GM21360 (cell line): ENCODE data around the gene DHRS3.
"Not testable (repeated sequence)": the region's sequence is repeated elsewhere in the genome, so short reads cannot be mapped to it uniquely, and the experiment has no call there.

Experiments
- ATAC-seq: cut with Tn5 transposase; IDR thresholded peaks from one replicate; pipeline ENCODE4 v1.9.1; 2021; ENCODE audit warnings: mild to moderate bottlenecking, moderate library complexity; ENCODE audit not compliant: unreplicated experiment

DHRS3 gene, protein sequence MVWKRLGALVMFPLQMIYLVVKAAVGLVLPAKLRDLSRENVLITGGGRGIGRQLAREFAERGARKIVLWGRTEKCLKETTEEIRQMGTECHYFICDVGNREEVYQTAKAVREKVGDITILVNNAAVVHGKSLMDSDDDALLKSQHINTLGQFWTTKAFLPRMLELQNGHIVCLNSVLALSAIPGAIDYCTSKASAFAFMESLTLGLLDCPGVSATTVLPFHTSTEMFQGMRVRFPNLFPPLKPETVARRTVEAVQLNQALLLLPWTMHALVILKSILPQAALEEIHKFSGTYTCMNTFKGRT

DNA sequence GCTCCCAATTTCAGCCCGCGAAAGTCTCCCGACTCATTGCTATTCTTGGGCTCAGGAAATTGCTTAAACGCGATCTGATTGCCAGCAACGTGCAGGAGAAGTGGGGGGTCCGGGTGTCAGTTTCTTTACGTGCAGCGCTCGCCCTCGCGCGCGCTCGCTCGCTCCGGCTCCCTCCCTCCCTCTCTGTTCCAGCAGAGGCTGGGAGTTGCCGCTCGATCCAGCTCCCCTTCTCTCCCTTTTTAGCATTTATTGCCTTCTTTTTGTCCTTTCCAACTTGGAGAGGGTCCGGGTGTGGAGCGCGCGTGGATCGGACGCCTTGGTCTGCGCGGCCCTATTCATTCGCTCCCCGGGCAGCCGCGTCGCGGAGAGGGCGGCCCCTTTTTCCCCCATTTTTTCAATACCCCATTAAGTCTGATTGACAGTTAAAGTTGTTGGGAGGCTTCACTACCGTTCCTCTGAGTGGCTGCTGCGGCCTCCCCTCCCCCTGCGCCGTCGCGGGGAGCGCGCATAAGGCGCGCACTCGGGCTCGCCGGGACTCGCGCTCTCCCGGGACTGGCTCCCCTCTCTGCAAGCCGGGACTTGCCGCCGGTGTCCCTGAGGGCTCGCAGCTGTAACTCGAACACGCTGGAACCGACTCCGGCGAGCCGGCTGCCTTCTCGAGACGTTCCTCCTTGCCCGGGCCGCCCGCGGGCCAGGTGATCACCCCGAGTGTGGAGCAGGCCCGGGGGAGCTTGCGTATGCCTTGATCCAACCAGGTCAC lies at the start of gene DHRS3:
TSS of gene DHRS3 (minus strand) at position 310 of the 760 bp plus-strand sequence. CDS start 862 bp downstream, outside the sequence.
- ATAC-seq, result no peak

DNA sequence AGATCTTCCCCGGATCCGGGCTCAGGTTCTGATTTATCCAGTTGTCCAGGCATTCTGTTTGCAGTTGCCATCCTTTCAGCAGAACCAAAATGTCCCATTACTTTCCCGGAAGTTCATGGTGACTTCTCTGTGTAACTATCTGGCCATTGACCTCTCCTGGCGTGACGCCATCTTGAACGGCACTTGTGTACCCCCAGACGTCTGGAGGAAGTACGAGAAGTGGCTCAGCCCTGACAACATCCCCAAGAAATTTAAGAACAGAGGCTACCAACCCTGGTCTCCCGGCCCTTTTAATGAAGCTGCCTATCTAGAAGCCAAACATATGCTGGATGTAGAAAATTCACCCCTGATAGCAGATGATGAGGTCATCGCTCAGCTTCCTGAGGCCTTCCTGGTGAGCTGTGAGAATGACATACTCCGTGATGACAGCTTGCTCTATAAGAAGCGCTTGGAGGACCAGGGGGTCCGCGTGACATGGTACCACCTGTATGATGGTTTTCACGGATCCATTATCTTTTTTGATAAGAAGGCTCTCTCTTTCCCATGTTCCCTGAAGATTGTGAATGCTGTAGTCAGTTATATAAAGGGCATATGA lies 48.2 kb upstream of the DHRS3 start:
- ATAC-seq, result no peak

DNA sequence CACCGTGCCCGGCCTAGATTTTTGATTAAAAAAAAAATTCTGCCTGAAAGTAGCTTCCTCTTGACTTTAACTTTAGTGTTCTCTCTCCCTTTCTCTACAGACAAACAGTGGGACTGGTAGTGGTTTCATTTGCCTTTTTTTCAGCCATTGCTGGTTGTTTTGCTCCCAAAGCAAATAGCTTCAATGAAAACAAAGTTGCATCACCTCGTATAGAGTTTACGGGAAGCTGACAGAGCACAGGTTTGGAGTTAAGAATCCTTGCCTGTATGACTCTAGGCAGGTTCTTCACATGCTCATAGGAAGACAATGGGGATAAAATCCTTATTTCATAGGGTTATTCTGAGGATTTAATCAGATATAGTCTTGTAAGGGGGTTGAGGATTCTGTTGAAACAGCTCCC lies 47.5 kb upstream of the DHRS3 start:
- no peak for ATAC-seq

DNA sequence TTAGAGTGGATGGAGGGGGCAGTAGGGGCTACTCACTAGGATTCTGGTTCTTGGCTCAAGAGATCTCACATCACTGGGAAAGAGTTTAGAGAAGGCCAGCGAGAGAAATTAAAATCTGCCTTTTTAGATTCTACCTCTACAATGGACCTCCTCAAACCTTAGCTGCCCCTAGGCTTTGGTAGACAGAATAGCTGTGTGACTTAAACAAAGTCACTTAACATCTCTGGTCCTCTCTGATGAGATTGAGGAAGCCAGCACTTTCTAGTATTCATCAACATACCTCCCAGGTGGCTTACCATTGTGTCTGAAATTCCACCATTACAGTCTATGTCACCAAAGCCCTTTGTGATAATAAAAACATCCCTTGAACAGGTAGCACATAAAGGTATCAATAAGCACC lies 44.5 kb upstream of the DHRS3 start:
- no peak for ATAC-seq

DNA sequence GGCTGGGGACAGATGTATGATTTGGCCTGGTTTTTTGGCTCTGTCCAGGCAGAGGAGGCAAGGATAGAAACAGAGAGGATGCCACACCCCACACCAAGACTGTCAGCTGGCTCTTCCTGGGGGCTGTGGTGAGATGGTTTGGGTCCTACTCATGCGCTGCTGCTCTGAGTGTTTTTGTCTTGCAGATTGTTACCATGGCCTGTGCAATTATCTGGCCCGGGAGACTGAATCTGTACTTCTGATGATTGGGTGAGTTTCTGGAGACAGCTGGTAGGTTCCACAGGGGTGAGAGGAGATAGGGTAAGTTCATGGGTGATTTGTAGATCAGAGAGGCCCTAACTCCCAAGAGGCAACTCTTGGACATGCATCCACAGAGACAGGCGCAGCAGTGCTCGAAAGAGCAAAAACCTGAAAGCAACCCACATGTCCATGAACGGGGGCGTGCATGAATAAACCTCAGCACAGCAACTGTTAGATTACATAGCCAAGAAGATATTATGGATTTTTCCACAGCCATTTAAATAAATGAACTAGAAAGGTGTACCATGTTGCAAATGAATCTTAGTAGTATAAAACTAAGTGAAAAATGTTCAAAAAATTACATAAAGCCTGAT lies 43.7 kb upstream of the DHRS3 start:
- no peak for ATAC-seq

DNA sequence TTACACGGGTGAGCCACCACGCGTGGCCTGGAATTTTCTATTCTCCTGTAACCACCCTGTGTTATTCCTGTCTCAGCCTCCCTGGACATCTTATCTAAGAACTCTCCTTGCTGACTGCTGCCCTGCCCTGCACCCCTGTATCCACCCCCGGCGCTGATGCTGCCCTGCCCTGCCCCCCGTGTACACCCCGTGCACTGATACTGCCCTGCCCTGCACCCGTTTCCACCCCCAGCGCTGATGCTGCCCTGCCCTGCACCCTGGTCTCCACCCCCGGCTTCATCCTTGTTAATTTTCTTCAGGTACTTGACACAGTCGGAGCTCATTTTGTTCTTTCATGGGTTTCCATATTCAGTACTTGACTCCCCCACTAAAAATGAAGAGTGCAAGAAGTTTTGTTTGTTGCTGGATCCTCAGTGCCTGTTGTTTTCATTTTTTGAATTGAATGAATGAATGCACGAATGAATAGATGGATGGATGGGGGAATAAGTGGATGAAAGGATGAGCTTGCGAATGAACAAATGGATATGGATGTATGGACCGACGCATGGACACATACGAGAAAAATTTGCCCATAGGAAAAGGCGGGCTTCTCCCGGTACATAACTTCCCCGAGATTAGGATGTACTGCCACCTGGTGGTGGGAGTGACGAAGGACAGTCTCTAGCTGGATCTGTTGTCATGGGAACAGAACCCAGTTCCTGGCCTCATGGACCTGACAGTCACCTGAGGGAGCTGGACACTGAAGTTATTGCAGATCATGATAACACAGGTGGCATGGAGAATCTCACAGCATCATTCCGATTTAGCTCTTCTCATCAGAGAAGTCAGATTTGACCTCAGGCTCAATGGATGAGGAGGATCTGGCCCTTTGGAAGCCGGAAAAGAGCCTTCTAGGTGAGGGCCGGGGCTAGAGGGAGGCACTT lies 40.8 kb upstream of the DHRS3 start:
- no peak for ATAC-seq

DNA sequence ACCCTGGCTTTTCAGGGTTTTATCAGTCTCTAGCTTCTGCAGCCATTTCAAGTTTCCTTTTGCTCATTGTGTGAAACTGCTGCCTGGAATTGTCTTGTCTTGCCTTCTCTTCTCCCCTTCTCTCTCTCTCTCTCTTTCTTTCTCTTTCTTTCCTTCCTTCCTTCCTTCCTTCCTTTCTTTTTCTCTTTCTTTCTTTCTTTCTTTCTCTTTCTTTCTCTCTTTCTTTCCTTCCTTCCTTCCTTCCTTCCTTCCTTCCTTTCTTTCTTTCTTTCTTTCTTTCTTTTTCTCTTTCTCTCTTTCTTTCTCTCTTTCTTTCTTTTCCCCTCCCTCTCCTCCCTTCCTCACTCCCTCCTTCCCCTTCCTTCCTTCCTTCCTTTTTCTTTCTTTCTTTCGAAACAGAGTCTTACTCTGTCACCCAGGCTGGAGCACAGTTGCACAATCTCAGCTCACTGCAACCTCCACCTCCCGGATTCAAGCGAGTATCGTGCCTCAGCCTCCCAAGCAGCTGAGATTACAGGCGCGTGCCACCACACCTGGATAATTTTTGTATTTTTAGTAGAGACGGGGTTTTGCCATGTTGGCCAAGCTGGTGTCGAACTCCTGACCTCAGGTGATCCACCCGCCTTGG lies 40.0 kb upstream of the DHRS3 start:
- ATAC-seq, result not testable (repeated sequence)

DNA sequence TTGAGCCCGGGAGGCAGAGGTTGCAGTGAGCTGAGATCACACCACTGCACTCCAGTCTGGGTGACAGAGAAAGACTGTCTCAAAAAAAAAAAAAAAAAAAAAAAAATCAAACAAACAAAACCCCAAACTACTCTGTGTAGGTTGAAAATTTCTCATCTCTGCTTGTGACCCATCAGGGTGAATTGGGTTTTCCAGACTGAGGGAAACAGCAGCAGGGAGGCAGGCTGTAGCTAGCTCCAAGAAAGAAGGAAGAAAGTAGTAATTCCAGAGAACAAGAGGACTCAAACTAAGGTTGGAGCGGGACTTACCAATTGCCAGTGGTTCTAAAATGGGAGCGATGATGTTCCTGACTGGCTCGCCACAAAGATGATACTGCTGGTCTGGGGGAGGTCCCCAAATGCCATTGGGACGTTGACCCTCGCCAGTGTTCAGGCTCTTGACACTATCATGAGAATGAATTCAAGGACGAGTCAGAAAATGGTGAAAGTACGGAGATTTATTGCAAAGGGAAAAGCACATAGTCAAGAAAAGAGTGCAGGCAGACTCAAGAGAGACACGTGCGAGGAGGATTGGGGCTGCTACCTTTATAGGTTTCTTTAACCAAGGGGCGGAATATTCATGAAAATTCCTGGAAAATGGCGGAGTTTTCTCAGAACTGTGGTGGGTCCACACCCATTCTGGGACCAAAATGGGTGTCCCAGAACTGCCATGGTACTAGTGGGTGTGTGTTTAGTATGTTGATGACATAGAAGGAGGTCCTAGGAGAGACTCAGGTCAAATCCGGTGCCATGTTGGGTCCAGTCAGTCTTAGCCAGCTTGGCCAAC lies 39.3 kb upstream of the DHRS3 start:
- ATAC-seq, result no peak

DNA sequence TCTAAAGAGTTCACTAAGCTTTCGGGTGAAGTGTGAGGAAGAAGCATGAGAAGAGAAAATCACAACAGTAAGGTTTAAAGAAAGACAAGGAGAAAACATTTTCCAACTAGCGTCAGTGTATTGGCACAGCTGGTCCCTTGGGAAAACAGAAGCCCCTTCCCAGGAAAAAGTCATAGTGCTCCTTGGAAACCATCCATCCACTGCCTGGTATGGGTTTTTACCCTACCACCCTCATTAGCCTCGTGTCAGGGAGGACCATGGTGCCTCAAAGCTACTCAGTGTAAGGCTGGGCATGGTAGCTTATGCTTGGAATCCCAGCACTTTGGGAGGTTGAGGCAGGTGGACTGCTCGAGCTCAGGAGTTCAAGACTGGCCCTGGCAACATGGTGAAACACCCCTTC lies 38.6 kb upstream of the DHRS3 start:
- no peak for ATAC-seq

DNA sequence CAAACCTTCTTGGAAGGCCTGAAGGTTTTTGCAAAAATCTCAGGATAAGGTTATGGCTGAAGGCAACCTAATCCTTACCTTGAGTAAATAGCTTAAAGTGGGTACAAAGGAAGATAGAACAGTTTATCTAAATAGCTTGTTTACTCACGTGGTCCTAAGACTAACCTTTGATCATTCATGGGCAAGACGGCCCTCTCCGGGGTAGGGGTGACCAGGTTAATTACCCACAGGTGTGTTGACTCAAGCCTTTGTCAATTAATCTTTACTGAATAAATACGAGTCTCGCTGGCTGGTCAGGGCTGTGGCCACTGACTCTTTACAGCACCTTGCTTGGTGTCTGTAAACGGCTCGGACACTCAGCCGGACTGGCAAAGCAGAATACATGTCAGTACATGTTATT lies 36.6 kb upstream of the DHRS3 start:
- no peak for ATAC-seq

DNA sequence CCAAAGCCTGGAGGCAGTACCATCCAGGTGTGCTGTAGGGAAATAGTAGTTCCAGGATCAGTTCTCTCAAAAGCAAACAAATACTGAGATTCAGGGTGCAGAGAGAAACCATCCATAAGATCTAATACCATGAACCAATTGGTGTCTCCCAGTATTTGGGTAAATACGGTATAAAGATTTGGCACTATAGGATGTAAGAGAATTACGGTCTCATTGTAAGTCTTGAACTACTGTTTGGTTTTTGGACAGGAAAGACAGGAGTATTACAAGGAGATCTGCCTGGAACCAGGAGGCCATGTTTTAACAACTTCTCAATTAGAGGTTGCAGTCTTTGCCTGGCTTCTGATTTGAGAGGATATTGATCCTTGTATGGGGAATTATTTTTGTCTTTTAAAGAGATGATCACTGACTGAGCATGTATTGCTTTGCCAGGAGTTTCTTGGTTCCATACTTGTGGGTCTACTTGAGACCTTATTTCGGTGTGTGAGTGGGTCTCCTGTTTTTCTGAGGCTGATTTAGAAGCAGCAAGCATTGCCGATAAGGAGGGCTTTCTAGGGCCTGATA lies 36.1 kb upstream of the DHRS3 start:
- ATAC-seq, result no peak

DNA sequence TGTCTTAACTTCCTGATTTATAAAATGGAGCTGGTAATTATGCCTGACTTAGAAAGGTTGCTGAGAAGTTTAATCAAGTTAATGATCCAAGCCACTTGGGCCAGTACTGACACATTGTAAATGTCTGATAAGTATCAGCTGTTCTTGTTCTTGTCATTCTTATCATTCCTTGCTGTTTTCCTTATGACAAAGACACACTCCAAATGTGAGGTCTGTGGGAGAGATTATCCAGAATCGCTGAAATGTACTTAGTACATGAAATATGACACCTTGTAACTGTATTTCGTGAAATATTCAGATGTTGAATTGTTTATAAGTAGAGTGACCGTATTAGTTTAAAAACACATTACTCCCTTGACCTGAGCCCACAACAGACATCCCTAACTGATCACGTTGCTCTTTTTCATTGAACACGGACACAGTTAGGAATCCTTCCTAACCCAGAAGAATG lies 32.0 kb upstream of the DHRS3 start:
- ATAC-seq, result no peak

DNA sequence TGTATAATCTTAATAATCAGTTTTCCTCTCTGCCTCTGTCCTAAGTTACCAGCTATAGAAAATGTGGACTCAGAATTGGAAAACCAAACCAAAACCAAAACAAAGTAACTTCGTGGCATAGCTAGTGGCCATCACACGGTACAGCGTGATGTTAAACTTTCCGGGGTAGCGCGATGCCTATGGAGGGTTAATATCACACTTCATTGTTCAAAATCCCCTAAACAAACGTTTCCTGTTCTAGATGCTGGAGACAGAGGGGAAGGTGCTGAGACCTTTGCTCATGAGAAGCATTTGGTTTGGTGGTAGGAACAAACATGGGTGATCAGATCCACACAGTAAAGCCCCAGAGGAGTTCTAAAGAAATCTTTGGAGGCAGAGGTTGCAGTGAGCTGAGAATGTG lies 30.7 kb upstream of the DHRS3 start:
- no peak for ATAC-seq

DNA sequence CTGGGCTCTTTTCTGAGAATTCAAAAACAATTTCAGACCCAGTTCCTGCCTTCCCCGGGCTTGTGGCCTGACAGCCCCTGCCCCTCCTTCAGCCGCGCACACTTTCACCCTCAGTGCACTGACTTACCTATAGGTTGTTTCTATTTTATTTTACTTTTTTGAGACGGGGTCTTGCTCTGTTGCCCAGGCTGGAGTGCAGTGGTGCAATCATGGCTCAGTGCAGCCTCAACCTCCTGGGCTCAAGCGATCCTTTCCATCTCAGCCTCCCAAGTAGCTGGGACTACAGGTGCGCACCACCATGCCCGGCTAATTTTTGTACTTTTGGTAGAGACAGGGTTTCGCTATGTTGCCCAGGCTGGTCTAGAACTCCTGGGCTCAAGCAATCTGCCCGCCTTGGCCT lies 27.4 kb upstream of the DHRS3 start:
- not testable (repeated sequence) for ATAC-seq

DNA sequence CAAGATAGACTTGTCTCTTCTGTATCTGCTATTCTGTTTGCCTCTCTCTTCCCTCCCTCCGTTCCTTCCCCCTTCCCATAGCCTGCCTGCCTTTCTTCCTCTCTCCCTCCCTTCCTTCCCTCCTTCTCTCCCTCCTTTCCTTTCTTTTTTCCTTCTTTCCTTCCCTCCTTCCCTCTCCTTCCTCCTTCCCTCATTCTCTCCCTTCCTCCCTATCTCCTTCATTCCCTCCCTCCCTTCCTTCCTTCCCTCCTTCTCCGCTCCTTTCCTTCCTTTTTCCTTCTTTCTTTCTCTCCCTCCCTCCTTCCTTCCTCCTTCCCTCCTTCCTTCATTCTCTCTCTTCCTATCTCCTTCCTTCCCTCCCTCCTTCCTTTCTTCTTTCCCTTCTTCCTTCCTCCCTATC lies 26.8 kb upstream of the DHRS3 start:
- ATAC-seq, result no peak

DNA sequence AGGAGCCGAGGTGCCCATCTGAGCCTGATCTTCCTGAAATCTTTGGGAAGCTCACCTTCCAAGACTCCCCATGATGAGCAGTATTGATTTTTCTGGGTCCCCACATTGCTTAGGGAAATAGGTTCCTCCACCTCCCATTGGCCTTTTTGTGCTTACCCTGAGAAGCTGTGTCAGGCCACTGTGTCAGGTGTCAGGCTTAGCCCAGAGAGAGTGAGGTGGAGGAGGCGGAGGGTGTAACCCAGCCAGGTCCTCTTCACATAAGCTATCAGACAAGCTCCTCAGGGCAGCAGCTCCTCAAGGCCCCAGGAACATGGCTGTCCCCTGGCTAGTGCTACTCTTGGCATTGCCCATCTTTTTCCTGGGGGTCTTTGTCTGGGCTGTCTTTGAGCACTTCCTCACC lies 26.2 kb upstream of the DHRS3 start:
- ATAC-seq, result no peak

DNA sequence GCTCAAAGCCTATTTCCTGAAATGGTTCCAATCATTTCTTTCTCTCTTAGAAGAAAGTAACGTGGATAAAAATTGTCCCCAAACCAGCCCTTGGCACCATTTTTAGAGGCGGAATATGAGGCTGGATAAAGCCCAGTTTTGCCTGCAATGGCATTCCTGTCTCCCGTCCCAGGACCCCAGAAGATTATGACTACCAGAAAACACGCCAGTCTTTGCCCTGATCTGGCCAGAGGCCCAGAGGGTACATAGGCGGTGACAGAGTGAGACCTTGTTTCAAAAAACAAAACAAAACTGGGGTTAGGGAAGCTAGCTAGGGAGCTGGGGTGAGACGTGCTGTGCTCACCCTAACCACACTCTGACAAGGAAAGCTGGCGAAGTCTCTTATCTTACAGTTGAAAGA lies 25.8 kb upstream of the DHRS3 start, which contains the start of gene AADACL4:
TSS of gene AADACL4 (plus strand) at position 301 of the 400 bp plus-strand sequence. CDS start 462 bp downstream, outside the sequence.
- ATAC-seq, result no peak

DNA sequence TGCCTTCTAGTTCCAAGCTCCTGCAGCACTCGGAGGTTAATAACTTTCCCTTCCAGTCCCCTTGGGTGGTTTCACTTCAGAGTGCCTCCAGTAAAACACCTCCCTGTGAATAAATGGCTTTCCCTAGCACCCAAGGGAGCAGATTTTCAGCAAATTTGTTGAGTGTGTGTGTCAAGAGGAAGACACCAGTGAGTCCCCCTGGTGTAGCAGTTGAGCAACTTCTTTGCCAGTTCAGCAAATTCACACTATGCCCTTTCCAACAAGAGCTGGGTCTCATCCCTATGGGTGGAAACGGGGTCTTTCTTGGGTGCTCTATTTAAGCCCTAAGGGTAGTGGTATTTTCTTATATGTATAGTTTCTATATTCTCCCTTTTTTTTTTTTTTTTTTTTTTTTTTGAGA lies 25.1 kb upstream of the DHRS3 start:
- ATAC-seq, result no peak

DNA sequence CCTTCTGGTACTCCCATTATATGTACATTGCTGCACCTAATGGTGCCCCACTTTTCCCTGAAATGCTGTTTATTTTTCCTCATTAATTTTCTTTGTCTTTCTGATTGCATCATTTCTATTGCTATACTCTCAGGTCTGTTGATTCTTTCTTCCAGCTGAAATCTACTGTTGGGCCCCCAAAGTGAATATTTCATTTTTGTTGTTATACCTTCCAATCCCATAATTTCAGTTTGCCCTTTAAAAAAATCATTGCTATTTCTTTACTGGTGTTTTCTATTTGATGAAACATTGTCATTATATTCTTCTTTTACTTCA lies 22.9 kb upstream of the DHRS3 start:
- ATAC-seq, result no peak
